NCI-H2107 treated with DMSO at 0.1 percent for 48 hours (cell line): ENCODE results near the gene PGM5.

Experiments used
- DNase-seq: peaks from one replicate; lab custom pipeline; 2025; ENCODE audit not compliant: unreplicated experiment; lab: John Stamatoyannopoulos, UW

PGM5 gene

DNA sequence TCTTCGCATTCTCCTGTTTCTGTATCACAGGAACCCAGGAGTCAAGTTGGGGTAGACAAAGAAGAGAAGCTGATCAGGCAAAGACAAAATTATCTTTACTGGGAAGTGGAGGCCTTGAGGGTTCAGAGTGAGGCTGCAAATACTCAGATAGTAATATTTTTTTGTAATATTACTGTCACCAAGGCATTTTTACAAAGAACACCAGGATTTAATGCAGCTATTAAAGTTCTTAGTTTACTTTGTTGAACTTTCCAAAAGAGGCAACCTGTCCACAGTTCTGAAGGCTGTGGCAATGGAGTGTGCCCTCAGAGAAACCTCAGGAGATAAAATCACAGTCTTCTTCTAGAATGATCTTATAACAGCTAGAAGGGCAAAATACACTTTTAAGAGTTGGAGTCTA lies 74.9 kb downstream of the PGM5 start:
- DNase-seq = no peak

DNA sequence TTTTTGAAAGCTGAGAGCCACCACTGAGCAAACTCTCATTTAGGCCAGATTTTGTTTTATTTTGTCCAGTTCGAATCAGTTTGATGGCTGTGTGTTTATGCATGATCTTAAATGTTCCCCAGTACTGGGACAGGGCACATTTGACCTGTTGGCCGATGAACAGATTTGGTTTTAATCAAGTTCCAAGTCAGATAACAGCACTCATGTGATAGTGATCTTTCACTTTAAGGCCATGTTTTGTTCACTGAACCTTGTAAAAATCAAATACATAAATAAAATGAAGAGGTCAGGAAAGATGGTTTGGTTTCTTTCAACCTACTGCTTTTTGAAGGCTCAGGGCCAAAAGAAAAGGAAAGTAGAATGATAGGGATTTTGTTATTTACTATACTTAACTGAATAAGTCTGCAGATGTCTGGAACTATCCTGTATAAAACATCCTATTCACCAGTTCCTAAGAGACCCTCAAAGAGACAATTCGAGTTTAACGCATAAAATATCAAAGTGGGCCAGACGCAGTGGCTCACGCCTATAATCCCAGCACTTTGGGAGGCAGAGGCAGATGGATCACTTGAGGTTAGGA lies 77.2 kb downstream of the PGM5 start:
- no peak for DNase-seq

DNA sequence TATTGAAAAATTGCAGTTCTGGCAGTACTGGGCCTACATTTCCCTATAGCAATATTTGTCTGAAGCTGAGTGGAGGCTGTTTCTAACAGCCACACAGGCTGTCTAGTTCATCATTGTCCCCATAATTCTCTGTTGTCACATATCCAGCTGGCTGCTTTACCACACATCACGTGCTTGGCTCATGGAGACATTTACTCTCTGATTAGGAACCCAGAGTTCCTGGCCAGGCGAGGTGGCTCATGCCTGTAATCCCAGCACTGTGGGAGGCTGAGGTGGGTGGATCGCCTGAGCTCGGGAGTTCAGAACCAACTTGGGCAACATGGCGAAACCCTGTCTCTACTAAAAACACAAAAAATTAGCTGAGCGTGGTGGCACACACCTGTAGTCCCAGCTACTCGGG lies 81.4 kb downstream of the PGM5 start:
- DNase-seq = no peak

DNA sequence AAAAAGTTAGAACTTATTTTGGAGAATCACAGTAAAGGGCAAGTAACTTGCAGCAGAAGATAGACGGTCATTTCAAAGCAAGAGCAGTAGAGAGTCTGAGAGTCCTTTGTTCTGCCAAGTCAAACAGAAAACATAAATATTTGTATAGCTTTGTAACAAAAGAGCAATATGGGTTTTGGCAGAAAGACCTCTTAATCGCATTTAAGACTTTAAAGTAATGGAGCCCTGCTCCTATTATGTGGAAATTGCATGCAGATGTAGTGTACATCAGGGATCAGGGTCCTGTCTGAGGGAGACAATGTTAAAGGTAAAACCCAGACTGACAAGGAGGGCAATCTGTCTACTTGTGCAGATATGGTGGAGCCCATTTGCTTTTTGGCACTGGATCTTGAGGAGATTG lies 87.2 kb downstream of the PGM5 start:
- DNase-seq = no peak

DNA sequence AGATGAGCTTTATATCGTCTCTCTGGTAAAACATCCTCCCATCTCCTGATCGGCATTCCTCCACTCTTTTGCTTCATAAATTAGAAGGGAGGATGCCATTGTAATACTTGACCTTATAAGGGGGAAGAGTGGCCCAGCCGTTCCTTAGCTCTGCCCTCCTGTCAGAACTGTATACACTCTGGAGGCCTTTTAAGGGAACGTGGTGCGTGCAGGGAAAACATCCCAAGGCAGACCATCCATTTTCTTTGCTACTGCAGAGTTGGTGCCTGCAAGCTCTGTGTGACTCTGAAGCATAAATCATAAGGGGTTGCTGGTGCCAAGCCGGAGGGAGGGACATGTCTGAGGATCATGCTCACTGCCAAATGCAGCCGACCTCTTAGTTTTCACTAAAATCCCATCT lies 90.4 kb downstream of the PGM5 start:
- no peak for DNase-seq

DNA sequence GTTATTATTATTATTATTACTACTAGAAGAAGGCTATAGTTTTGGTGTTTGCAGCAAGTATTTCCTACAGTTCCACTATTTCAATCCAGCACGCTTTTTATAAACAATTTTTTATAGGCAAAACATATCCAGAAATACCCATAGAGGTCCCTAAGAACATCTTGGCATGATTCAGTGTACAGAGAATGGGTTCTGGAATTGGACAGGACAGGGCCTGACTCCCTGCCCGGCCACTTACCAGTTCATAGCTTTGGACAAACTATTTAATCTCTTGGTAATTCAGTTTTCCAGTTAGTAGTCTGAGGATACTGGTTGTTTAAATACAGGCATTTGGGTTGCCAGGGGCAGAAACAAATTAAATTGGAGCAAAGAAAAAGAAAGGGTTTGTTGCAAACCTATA lies 91.2 kb downstream of the PGM5 start:
- no peak for DNase-seq

DNA sequence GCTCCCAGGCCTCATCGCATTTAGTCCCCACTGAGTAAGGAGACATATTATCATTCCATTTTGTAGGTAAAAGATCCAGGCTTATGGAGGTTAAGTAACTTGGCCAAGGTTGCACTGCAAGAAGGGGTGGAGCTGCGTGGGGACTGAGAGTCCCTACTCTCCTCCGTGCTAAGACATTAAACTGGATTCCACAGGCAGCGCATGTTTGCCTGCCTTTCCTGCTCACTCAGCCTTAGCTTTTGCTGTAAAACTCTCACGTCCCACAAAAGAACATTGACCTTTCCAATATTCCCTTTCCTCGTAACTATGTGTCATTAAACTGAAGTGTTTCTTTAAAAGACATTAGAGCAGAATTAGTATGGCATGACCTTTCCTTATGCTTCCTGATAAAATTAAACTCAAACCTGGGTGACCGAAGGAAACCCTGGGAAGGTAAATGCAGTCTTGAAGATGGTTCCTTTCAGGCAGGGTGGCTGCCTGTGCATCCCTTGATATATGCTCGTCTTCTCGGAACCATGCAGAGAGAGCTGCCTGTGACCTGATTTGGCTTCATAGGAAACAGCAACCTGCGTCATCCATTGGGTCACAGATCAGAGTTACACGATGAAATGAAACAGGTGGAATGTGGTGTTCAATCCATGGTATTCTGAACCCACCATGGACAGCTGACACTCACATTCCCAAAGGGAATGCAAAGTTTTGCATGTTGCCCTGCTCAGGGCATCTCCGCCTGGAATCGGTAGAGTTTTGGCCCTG lies 98.3 kb downstream of the PGM5 start:
- no peak for DNase-seq

DNA sequence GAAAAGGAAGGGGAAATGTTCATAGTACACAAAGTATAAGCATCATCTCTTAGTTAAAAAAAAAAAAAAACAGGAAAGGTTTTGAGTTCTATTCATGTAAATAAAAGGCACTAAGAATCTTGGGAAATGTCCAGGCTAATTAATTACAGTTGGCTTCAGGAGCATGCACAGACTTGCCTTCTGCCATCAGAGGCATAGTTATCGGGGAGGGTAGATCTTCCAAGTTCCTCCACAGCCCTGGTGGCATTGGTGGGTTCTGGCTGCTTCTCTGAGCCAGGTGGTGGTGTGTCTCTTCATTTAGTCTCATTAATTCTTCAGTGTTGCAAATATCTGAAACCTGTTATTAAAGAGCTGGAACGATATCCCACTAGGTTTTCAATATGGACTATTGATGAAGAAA lies 99.0 kb downstream of the PGM5 start:
- no peak for DNase-seq

DNA sequence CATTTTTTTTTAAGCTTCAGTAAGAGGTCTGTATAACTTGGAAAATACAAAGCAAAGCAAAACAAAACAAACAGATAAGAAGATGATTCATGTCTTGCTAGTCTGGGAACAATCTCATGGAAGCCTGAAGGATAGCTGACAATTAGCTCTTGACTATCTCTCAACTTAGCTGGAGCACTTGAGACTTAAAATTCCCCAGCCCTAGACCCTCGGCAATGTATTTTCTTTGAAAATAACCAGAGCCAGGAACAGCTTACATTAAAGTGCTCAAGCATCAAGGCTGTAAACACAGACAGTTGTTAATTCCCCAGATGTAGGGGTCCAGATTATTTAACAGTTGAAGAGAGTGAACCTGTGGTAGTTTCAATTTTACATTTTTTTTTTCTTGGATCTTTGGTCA lies 101.4 kb downstream of the PGM5 start:
- DNase-seq = no peak

DNA sequence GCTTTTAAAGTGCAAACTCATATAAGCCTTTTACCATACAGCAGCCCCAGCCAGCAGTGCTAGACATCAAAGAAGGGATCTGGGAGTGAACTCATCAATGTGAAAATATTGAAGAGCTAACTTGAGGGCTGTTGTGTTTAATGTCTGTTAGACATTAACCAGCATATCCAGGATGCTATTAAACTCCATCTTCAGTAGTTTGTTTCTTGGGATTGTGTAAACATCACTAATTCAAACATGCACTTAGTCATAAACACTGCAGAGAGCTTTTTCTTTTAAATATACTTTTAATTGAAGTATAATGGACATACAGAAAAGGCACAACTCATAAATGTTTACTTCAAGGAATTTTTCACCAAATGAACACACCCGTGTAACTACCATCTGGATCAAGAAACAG lies 102.5 kb downstream of the PGM5 start:
- no peak for DNase-seq

DNA sequence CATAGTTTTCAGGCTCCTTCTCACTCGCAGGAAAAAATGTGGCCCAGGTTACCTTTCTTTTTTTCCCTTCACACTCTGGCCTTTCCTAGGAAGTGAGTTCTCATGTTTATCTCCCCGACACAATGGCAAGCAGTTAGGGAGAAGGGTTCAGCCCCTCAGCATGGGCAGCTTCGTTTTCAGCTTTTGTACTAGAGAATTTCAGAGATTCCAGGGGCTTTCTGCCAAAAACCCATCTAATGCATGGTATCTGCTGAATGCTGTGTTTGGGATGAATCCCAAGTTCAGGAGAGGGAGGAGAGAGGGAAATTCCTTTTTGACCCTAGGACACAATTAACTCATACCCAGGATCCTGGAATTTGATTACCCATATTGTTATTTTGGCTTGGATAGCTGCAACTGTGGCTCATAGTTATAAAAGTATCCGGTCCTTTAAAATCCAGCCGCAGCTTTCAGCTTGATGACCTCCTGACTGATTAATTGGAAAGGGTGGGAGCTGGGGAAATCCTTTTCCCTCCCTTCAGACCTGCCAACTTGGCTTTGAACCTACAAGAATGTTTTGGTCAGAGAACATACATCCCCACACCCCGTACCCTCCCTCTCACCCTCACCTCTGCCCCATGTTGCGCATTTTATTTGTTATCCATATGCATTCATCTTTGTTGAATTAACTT lies 105.8 kb downstream of the PGM5 start:
- no peak for DNase-seq

DNA sequence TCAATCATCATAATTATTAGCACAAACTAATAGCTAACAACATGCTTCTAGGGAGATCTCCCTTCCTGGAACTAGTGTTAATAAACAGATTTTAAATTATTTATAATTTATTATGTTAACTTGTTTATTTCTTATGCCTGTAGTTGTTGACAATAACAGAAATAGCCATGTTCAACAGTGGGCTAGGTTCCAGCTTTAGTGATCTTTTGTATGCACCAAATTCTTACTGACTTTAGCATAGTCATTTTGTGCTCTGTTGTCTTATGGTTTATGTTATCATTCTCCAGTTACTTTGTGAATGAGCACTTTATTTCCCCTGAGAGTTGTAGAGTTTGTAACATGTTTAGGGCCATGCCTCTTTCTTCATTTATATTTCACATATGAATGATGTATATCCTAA lies 113.7 kb downstream of the PGM5 start:
- DNase-seq = no peak

DNA sequence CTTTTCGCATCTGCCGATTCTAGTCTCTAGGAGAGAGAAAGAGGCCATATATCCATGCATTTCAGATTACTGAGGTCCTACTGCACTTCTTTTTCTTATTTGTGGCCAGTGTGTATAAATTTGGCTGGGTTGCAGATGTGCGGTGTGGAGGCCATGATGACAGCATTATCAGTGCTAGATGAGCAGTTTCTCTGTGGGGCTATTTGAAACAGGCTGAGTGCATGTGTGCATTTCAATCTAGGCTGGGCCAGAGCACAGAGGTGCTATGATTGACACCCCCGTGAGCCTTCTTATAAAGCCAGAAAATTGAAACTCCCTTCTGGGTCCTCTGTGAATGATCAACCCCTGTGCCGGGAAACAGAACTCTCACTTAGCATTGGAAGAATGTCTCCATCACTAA lies 114.2 kb downstream of the PGM5 start:
- no peak for DNase-seq

DNA sequence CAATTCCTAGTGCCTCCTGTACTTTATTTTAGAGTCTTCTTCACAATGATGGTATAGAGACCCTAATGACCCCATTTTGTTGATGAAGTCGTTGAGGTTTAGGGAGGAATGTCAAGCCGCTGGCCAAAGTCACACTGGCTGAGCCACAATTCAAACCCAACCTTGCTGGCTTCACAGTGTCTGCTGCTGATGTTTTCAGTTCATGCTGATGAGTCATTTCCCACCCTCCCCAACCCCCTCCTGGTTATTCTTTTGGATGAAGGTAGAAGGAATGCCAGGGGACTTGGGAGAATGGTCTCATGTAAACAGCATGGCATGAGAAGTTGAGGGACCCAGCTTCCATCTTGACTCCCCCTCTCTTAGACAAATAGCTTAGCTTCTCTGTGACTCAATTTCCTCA lies 115.7 kb downstream of the PGM5 start:
- no peak for DNase-seq

DNA sequence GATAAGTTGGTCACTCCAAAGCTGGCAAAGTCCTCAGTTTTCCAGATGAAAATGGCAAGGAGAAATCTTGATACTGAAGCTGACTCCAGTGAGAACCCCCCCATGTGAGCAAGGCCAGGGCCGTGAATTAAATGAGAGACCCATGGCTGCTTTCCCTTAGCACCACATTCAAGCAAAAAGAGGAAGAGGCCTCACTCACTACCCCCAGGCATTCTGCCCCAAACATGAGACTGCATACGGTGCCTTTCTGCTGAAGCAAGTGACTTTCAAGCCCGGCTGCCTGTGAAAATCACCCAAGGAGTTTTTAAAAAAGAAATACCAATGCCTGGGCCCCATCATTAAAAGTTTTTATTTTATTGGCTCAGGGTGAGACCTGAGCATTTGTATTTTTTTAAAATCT lies 117.4 kb downstream of the PGM5 start:
- DNase-seq = no peak

DNA sequence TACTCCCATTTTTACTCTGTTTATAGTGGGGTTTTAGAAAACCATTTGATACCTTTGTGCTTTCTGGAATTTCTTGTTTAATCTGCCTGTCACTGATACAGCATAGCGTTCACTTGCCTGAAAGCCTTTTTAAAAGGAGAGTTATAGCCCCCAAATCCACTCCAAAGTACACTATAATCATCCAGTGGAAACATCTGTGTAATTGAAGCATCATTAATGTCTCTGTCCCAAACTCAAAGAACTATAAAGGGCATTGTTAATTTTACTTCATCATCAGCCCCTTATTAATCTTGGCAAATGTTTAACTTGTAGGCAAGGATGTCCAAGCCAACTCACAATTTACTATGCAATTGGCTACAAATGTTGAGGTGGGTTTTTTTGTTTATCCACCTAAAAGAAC lies 120.0 kb downstream of the PGM5 start:
- no peak for DNase-seq

DNA sequence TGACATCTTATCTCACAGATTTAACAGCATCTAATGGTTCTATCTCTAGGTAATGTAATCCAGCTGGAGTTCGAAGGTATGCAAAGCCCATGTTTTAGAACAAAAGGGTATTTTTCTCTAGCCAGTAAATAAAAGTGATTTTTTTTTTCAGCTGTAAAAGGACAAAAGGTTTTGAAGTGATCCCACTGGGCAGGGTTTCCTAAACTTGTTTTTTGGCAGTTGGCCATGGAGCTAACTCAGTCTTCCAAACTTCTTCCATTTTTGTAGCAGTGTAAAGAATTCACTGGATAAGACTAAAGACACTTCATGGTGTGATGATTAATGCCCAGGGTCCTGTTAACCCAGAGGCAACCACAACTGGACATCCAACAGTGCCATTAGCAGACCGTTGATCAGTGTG lies 120.4 kb downstream of the PGM5 start:
- DNase-seq = no peak

DNA sequence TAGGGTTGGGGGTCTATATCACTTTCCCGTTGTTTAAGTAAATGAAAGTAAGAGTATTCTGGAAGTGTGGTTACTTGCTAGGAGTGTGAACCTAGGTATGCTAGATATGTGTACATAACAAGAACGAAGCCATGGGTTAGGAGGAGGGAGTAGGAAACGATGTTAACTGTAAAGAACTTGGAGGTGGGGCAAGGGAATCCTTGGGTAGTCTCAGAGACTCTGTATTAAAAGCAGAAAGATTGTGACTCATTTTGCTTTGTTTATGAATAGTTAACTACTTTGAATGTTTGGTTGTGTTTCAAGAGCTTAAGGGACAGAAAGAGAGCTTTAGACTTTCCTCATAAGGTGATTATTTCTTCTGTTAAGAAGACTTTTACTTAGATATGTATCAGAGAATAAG lies 124.4 kb downstream of the PGM5 start:
- no peak for DNase-seq

DNA sequence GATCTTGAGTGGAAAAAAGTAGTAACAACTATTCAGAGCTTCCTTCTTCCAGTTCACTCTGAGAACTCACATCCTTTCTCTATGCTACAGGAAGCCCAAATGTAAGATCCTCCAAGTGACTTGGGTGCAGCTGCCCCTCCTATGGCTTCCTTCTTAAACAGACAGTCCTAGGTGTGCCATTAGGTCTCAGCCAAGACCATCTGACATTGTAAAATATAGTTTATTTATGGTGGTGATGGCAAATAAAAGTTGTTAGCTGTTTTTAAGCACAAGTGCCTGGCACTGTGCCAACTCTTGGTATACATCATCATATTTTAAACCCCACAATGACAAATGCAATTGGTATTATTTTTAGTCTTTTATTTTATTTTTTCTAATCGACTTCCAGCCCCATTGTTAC lies 126.1 kb downstream of the PGM5 start:
- no peak for DNase-seq

DNA sequence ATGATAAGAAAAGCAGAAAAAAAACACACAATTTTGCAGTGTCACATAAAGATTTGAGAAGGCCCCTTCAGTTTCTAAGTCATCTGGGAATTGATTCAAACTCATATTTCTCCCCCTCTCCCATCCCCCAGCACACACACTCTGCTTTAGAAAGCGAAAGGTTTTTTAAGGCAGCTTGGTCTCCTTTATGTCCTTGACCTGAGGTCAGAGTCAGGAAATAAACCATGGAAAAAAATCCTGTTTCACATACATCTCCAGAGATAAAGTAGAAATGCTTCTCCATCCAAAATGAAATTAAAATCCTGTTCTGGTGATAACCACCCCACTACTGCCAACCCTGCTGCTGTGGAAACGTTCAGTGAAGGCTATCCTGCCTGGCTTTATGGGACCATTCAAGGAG lies 131.7 kb downstream of the PGM5 start:
- DNase-seq = no peak

DNA sequence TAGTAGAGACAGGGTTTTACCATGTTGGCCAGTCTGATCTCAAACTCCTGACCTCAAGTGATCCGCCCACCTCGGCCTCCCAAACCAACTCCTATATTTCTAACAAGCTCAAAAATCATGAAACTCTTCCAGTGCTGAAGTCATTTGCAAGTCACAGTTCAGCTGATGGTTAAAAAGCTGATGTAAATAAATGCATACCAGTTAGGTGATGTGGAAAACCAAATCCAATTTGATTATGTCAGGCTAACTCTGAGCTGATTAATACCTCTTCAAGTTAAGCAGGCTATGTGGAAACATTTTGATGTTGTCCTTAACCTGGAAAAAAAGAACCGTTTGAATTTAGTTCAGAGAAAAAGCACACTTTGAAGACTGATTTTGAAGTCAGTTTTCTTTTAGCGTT lies 133.2 kb downstream of the PGM5 start:
- no peak for DNase-seq

DNA sequence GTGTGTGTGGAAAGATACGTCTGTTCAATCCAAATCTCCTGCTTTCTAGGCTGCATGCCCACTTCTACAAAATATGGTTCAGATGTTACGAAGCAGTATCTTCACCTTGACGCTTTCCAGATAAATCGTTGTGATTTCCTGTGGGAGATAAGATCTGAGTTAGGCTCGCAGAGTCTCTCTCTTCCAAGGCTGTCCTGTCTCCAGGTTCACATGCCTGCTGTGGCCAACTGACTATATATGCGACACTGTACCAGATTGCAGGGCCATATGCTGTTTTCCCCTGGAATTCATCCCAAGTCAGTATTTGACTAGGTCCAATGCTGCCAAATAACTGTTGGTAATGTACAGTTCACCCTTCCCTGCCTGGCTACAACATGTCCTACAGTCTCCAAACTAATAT lies 136.4 kb downstream of the PGM5 start:
- no peak for DNase-seq

DNA sequence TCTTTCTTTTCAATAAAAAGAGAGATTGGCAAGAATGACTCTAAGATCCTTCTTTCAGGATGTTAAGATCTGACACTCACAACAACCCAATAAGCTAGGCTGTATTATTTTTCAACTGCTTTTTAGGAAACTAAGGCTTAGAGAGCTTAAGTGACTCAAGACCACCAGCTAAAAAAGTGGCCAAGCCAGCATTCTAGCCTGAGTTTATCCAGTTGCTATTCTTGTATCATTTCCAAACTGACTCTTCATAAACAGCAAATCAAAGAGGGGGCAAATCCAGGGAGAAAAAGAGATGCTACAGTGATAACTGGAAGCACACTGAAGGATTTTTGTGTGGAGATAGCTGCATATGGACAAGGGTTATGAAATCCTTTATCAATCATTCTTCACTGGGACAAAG lies 137.1 kb downstream of the PGM5 start:
- DNase-seq = no peak
